ENCODE measurements around the gene KIF11. TPM values are rescaled to one million over a fixed set of nuclear protein-coding genes. Genes with fewer than 3 reads are reported as not detected.

KIF11 gene
- total RNA-seq (1 to 10 TPM in 2 of 4 donors, under 1 TPM in 2; 0.31 to 1.7 (median 1.00) TPM), polyA plus RNA-seq (0.38 TPM)
- long read RNA-seq, donor 1, partial matches to known transcripts, result 0 of 1 reads
- long read RNA-seq, donor 1, other reads (novel, unspliced or antisense), result 1 of 1 reads
- long read RNA-seq, donor 2, result 0 reads
- long read RNA-seq, donor 3, result 0 reads
- long read RNA-seq, donor 4, full-length matches to known transcripts, result 1 of 1 reads
- long read RNA-seq, donor 4, partial matches to known transcripts, result 0 of 1 reads
- long read RNA-seq, donor 4, other reads (novel, unspliced or antisense), result 0 of 1 reads

- no peaks in the 10 kb centered on the region for H3K27me3 ChIP-seq (ENCODE audit: control insufficient read depth, insufficient read depth)
- peak within 1 kb of the TSS; percentile 99 for H3K27ac ChIP-seq (ENCODE audit: low read length)
- WGBS, result under 1% methylated on average over 61 of the region's 61 CpGs
- no peaks in the 10 kb centered on the region for H3K9me3 ChIP-seq (ENCODE audit: control insufficient read depth, low read length)
- intact Hi-C loops (cut with DNase I), result no loop called here
- peak within 1 kb of the TSS; percentile 81 for H3K4me3 ChIP-seq (ENCODE audit: low read length)
- H3K4me1 ChIP-seq (ENCODE audit: control insufficient read depth, insufficient read depth, low read length), result no peaks in the 10 kb centered on the region
- ATAC-seq (peak; percentile 97), DNase-seq (peak; percentile 98 to 100 (median 99))
These were observed at the start of gene KIF11 for GRCh38 chr10:92592761-92593618. Gene KIF11 (plus strand): TSS chr10:92593130. CDS start chr10:92593376, 246 bp downstream.

- intact Hi-C loops (cut with DNase I), result no loop called here
- Histone ChIP-seq H3K4me3 (ENCODE audit: low read length) (no peak overlapping the region), H3K9me3 (ENCODE audit: control insufficient read depth, low read length) (no peaks in the 10 kb centered on the region), H3K27me3 (ENCODE audit: control insufficient read depth, insufficient read depth) (no peaks in the 10 kb centered on the region), H3K4me1 (ENCODE audit: control insufficient read depth, insufficient read depth, low read length) (no peaks in the 10 kb centered on the region), H3K27ac (ENCODE audit: low read length) (no peak overlapping the region)
- WGBS, result 79% methylated on average over 3 of the region's 3 CpGs
- ATAC-seq, result peak in 1 of 2 donors; percentile 55
- no peak for DNase-seq
These were observed 48.6 kb upstream of the KIF11 start for GRCh38 chr10:92544296-92544695.

- DNase-seq (no peak), ATAC-seq (no peak)
- intact Hi-C loops (cut with DNase I), result no loop called here
- Histone ChIP-seq H3K4me3 (ENCODE audit: low read length) (no peak overlapping the region), H3K27me3 (ENCODE audit: control insufficient read depth, insufficient read depth) (no peaks in the 10 kb centered on the region), H3K27ac (ENCODE audit: low read length) (no peak overlapping the region), H3K4me1 (ENCODE audit: control insufficient read depth, insufficient read depth, low read length) (no peaks in the 10 kb centered on the region), H3K9me3 (ENCODE audit: control insufficient read depth, low read length) (no peaks in the 10 kb centered on the region)
- 94% methylated on average over 1 of the region's 1 CpG for WGBS
These were observed 47.4 kb upstream of the KIF11 start for GRCh38 chr10:92545556-92545955.

GRCh38 chr10:92547676-92548075, 45.3 kb upstream of the KIF11 start:
- Histone ChIP-seq H3K27ac (ENCODE audit: low read length) (no peak overlapping the region), H3K27me3 (ENCODE audit: control insufficient read depth, insufficient read depth) (no peaks in the 10 kb centered on the region), H3K9me3 (ENCODE audit: control insufficient read depth, low read length) (no peaks in the 10 kb centered on the region), H3K4me3 (ENCODE audit: low read length) (no peak overlapping the region), H3K4me1 (ENCODE audit: control insufficient read depth, insufficient read depth, low read length) (no peaks in the 10 kb centered on the region)
- 89% methylated on average over 4 of the region's 4 CpGs for WGBS
- DNase-seq (no peak), ATAC-seq (no peak)
- intact Hi-C loops (cut with DNase I), result no loop called here

GRCh38 chr10:92550924-92551323, 42.0 kb upstream of the KIF11 start:
- WGBS, result 63% methylated on average over 2 of the region's 2 CpGs
- H3K27ac ChIP-seq (ENCODE audit: low read length), result no peak overlapping the region
- ATAC-seq, result no peak

GRCh38 chr10:92552310-92552709, 40.6 kb upstream of the KIF11 start:
- no peaks in the 10 kb centered on the region for H3K4me1 ChIP-seq (ENCODE audit: control insufficient read depth, insufficient read depth, low read length)
- intact Hi-C loops (cut with DNase I), result no loop called here
- ATAC-seq, result no peak
- H3K4me3 ChIP-seq (ENCODE audit: low read length), result no peak overlapping the region
- H3K9me3 ChIP-seq (ENCODE audit: control insufficient read depth, low read length), result peaks cover 2% of the 10 kb centered on the region
- no peaks in the 10 kb centered on the region for H3K27me3 ChIP-seq (ENCODE audit: control insufficient read depth, insufficient read depth)
- DNase-seq, result no peak
- H3K27ac ChIP-seq (ENCODE audit: low read length), result no peak overlapping the region
- WGBS, result 83% methylated on average over 5 of the region's 5 CpGs

More at GRCh38 chr10:92550924-92551323, 42.0 kb upstream of the KIF11 start:
- H3K4me3 ChIP-seq (ENCODE audit: low read length), result no peak overlapping the region
- peaks cover 2% of the 10 kb centered on the region for H3K9me3 ChIP-seq (ENCODE audit: control insufficient read depth, low read length)
- H3K4me1 ChIP-seq (ENCODE audit: control insufficient read depth, insufficient read depth, low read length), result no peaks in the 10 kb centered on the region
- intact Hi-C loops (cut with DNase I), result no loop called here
- H3K27me3 ChIP-seq (ENCODE audit: control insufficient read depth, insufficient read depth), result no peaks in the 10 kb centered on the region
- no peak for DNase-seq

GRCh38 chr10:92553959-92554358, 39.0 kb upstream of the KIF11 start:
- Histone ChIP-seq H3K27me3 (ENCODE audit: control insufficient read depth, insufficient read depth) (no peaks in the 10 kb centered on the region), H3K4me3 (ENCODE audit: low read length) (no peak overlapping the region), H3K9me3 (ENCODE audit: control insufficient read depth, low read length) (peaks cover 2% of the 10 kb centered on the region), H3K4me1 (ENCODE audit: control insufficient read depth, insufficient read depth, low read length) (no peaks in the 10 kb centered on the region), H3K27ac (ENCODE audit: low read length) (no peak overlapping the region)
- intact Hi-C loops (cut with DNase I), result no loop called here
- 95% methylated on average over 2 of the region's 2 CpGs for WGBS
- DNase-seq (no peak), ATAC-seq (no peak)

GRCh38 chr10:92559046-92559445, 33.9 kb upstream of the KIF11 start:
- Histone ChIP-seq H3K9me3 (ENCODE audit: control insufficient read depth, low read length) (peaks cover 2% of the 10 kb centered on the region), H3K27me3 (ENCODE audit: control insufficient read depth, insufficient read depth) (no peaks in the 10 kb centered on the region), H3K4me1 (ENCODE audit: control insufficient read depth, insufficient read depth, low read length) (no peaks in the 10 kb centered on the region), H3K27ac (ENCODE audit: low read length) (no peak overlapping the region), H3K4me3 (ENCODE audit: low read length) (no peak overlapping the region)
- 97% methylated on average over 4 of the region's 4 CpGs for WGBS
- ATAC-seq (no peak), DNase-seq (no peak)
- intact Hi-C loops (cut with DNase I), result no loop called here

- no peaks in the 10 kb centered on the region for H3K27me3 ChIP-seq (ENCODE audit: control insufficient read depth, insufficient read depth)
- ATAC-seq (no peak), DNase-seq (no peak)
- H3K27ac ChIP-seq (ENCODE audit: low read length), result no peak overlapping the region
- intact Hi-C loops (cut with DNase I), result no loop called here
- H3K4me1 ChIP-seq (ENCODE audit: control insufficient read depth, insufficient read depth, low read length), result peaks cover 2% of the 10 kb centered on the region
- H3K9me3 ChIP-seq (ENCODE audit: control insufficient read depth, low read length), result no peaks in the 10 kb centered on the region
- H3K4me3 ChIP-seq (ENCODE audit: low read length), result no peak overlapping the region
These were observed 30.5 kb upstream of the KIF11 start for GRCh38 chr10:92562424-92562823.

- 93% methylated on average over 4 of the region's 4 CpGs for WGBS
- intact Hi-C loops (cut with DNase I), result no loop called here
- ATAC-seq, result no peak
These were observed 24.9 kb upstream of the KIF11 start for GRCh38 chr10:92567952-92568600.

GRCh38 chr10:92569071-92569470, 23.9 kb upstream of the KIF11 start:
- peaks cover 7% of the 10 kb centered on the region for H3K4me1 ChIP-seq (ENCODE audit: control insufficient read depth, insufficient read depth, low read length)
- H3K4me3 ChIP-seq (ENCODE audit: low read length), result no peak overlapping the region
- 65% methylated on average over 2 of the region's 2 CpGs for WGBS
- no peaks in the 10 kb centered on the region for H3K9me3 ChIP-seq (ENCODE audit: control insufficient read depth, low read length)
- DNase-seq (no peak), ATAC-seq (no peak)
- intact Hi-C loops (cut with DNase I), result no loop called here
- no peak overlapping the region for H3K27ac ChIP-seq (ENCODE audit: low read length)
- H3K27me3 ChIP-seq (ENCODE audit: control insufficient read depth, insufficient read depth), result no peaks in the 10 kb centered on the region

More at GRCh38 chr10:92567952-92568600, 24.9 kb upstream of the KIF11 start:
- Histone ChIP-seq H3K4me3 (ENCODE audit: low read length) (no peak overlapping the region), H3K27me3 (ENCODE audit: control insufficient read depth, insufficient read depth) (no peaks in the 10 kb centered on the region), H3K9me3 (ENCODE audit: control insufficient read depth, low read length) (no peaks in the 10 kb centered on the region), H3K27ac (ENCODE audit: low read length) (no peak overlapping the region), H3K4me1 (ENCODE audit: control insufficient read depth, insufficient read depth, low read length) (peaks cover 7% of the 10 kb centered on the region)
- DNase-seq, result no peak

Measured in right cardiac atrium (tissue), 5 donors.